ENCODE results near the gene MYO3B.

MYO3B gene

DNA sequence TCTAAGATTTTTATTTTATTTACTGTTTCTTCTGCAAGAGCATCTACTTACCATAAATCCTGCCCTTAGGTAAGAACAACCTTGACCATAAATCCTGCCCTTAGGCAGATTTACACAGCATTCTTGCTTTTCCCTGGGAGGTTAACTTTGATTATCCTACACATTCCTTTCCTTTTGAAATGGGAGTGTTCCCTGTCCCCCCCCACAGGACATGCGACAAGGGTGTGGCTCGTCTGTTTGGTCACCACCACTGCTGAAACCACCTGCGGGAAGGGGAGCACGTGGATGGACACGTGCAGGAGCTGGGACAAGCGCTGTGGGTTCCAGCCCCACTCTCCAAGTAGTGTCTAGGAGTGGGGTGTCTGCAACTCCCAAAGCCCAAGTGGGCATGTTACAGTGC, 297.9 kb downstream of the MYO3B start:
- DNase-seq (ENCODE audit: low spot score): no peak

DNA sequence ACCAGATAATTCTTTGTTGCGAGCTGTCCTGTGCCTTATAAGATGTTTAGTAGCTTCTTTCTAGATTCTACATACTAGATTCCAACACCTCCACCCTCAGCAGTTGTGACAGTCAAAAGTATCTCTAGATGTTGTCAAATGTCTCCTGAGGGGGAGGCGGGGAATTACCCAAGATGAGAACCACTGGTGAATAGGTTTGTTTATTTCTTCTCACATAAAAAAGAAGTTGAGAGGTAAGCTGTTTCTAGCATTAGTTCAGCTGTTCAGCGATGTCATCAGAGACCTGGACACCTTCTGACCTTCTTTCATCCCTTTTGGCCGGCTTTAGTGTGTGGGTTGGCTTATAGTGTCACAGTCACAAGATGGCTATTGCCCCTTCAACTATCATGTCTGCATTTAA, 299.7 kb downstream of the MYO3B start:
- no peak for DNase-seq (ENCODE audit: low spot score)

DNA sequence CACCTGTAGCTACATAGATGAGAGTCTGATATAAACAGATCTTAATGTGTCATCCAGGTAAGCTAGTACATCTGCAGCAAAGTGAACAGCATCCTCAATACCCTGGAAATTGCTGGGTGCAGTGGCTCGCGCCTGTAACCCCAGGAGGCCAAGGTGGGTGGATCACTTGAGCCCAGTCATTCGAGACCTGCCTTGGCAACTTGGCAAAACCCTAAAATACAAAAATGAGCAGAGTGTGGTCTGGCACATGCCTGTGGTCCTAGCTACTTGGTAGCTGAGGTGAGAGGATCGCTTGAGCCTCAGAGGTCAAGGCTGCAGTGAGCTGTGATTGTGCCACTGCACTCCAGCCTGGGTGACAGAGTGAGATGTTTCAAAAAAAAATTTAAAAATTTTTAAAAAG, 303.3 kb downstream of the MYO3B start:
- no peak for DNase-seq (ENCODE audit: low spot score)

DNA sequence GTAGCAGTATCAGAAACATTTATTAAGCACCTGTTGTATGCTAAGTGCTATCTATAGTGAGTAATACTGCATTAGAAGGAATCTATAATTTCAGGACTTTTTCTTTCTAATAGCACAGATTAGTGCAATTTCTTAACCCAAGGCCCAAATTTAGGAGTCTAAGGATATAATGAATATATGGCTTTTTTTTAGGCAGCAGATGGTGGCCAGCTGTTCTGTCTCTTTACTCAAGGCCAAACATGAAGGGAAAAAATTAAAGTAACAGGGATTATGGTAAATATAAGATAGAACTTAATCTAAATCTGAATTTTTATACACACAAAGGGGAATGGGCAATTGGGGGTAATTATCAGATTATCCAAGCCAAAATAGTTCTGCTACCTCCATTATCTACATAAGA, 306.6 kb downstream of the MYO3B start:
- no peak for DNase-seq (ENCODE audit: low spot score)

DNA sequence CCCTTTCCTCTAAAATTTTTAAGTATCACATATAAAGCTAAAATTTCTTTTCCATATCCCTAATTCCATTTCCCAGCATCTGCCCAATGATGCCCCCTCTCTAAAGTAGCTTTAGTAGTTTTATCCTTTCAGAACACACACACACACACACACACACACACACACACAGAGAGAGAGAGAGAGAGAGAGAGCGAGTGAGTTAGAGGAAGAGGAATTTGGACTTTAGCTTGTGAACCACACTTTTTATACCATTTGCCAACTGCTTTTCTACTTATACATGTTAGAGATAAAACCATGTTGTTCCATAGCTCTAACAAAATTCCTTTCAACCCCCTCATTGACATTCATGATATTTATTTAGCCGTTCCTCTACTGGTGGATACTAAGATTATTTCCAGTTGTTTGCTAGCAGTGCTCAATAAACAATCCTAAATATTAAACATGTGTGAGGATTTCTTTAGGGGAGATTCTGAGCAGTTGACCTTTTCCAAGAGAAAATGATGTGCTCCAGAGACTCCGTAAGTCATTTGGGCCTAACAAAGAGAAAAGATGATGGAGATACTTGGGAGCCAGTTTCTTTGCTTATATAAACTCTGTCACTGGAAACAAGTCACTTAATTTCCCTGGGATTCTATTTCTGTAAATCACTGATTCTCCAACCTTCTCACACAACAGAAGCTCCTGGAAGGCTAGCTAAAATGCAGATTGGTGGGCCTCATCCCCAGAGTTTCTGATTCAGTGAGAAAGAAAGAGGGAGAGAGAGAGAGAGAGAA, 307.5 kb downstream of the MYO3B start:
- no peak for DNase-seq (ENCODE audit: low spot score)

DNA sequence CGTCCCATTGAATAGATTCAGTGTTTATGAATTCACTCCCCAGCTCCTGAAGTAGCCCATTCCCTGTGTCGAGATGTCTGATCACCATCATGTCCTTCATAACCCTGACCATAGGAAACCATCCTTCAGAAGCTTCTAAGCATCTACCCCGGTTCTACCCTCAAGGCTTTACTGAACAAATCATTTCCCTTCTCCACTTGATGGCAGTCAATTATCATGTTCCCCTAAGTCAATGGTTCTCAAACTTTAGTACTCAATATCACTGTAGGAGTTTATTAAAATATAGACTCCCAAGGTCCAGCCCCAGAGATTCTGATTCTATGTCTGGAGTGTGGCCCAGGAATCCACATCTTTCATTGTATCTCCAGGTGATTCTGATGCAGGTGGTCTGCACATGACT, 308.8 kb downstream of the MYO3B start:
- no peak for DNase-seq (ENCODE audit: low spot score)

DNA sequence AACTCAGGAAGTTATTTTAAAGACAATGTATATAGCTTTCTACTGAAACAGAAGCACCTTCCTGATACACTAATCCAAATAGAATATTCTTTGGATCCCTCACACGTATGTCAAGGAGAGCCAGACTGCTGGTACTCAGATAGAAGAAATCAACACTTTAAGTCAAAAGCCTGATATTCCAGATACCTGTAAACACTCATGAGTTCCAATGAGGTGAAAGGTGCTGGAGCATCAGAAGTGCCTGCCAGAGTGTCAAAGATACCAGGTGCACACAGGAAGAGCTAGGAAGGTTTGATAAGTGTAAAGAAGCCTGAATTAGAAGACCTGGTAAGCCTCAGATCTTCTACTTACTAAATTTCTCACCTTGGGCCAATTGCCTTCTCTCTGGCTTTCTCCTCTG, 310.9 kb downstream of the MYO3B start:
- no peak for DNase-seq (ENCODE audit: low spot score)

DNA sequence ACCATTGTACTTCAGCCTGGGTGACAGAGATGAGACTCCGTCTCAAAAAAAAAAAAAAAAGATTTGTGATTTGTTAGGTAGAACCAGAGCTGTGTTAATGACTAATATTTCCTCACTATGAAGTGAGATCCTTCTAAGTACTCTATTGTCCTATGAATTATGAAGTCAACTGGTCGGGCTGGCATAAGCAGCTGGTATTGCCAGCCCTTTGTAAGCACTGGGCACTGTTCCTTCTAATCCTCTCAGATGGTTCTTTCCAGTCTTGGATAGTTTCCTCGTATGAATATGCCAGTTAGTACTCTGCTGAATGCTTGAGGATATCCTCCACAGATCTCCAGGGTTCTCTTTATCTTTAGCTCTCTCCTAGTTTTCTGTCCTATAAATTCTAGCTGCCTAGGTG, 314.1 kb downstream of the MYO3B start:
- no peak for DNase-seq (ENCODE audit: low spot score)

DNA sequence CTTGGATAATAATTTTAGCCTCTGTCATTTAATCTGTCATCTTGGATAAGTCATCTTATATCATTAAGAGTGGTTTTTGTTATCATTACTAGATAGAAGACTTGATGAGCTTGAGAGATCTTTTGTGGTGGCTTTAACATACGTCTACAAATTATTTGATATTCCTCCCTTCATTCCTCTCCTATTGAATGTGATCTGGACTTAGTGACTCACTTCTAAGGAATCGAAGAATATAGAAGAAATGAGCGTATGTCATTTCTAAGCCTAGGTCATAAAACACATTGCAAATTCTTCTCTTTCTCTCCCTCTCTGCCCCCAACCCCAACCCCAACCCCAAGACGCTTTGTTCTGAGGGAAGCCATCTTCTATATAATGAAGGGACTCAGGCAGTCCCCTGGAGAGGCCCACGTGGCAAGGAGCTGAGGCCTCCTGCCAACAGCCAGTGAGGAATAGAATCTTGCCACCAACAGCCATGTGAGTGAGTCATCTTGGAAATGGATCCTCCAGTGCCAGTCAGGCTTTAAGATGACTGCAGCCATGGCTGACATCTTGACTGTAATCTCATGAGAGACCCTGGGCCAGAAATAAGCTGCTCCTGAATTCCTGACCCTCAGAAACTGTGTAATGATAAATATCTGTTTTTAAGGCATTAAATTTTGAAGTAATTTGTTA, 315.6 kb downstream of the MYO3B start:
- DNase-seq (ENCODE audit: low spot score): no peak

DNA sequence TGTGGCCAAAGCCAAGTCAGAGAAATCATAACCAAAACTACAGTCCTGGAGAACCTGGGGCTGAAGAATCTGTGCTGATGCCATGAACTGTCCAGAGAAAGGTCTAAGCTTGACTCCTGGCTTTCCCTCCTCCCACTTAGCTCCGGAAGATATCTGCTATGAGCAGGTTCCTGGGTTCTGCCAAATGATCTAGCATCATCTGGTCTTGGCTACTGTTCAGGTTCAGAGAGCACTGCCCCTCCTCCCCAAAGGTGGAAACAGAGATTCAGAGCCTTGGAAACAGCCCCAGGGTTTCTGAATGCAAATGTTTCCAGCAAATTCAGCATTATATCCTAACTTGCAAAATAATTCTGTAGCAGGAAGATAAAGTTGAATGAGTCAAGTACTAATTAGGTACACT, 317.9 kb downstream of the MYO3B start:
- no peak for DNase-seq (ENCODE audit: low spot score)

DNA sequence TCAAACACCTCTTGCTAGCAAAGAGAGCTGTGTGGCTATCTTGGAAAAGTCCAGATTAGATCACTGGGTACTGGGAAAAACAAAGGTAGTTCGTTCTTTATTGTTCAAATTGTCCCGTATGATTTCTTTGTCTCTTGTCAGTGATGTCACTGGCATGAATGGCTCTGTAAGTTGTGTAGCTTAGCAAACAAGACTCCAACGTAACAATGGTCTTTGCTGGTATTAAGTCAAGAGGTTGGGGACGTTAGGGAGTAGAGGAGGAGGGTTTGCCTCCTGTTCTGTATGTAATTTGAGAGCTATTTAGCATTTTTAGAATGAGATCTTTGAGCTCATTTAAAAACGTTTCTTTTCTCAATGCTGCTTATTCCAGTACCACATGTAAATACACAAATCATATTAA, 320.7 kb downstream of the MYO3B start:
- DNase-seq (ENCODE audit: low spot score): no peak

DNA sequence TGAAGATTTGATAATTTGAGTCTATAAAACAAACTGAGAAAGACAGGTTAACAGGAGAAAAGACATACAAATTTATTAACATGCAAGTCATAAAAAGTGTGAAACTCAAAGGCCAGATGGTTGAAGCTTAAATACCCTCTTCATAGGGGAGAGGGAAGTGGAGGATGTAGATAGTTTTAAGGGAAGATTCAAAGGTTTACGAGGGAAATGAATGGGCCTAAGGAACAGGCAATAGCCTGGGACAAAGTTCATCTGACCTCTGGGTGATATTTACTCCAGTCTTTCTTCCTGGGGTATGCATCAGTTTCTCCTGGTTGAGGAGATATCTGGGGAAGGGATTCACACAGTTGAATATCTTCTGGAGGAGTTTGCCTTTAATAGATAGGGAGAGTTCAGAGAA, 322.2 kb downstream of the MYO3B start:
- DNase-seq (ENCODE audit: low spot score): no peak

DNA sequence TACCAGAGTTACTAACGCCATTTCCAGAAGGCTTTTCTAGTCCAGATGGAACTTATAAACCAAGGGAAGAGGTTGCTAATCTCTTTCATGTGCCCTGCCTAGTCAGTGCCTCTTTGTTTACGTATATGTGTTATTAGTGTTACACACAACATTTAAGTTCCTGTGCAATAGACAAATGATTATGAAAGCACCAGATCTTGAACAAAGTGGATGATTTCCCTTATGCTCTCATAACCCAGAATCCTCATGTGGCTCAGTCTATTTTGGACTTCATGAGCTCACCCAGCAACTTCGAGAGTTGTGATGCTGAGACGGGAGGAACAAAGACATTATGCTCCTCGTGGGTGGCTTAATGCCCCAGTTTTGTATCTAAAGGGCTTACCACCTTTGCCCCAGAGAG, 322.8 kb downstream of the MYO3B start:
- no peak for DNase-seq (ENCODE audit: low spot score)

DNA sequence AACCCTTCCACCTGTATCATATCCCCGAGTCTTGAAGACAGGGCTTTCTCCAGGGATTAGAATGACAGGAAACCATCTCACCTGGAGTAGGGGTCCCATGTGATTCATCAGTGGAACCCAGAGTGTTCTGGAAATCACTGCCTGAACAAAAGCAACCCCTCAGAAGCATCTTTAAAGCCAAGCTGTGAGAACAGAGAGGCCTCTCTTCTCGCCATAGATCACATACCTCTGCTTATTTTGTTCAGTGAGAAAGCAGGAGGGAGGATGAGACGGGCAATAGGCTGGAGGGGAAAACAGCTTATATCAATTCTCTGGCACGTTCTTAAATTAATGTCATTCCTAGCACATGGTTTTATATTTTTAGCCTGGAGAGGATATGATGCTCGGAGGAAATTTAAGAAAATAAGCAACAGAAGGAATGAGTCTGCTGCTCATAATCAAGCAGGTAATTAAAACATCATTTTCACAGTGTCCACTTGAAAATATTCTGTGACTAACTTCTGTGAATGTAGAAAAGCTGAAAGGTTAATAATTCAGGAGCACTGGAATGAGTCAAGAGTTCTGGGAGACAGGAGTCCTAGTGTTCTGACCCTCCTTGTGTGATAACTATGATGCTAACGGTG, 323.6 kb downstream of the MYO3B start:
- no peak for DNase-seq (ENCODE audit: low spot score)

DNA sequence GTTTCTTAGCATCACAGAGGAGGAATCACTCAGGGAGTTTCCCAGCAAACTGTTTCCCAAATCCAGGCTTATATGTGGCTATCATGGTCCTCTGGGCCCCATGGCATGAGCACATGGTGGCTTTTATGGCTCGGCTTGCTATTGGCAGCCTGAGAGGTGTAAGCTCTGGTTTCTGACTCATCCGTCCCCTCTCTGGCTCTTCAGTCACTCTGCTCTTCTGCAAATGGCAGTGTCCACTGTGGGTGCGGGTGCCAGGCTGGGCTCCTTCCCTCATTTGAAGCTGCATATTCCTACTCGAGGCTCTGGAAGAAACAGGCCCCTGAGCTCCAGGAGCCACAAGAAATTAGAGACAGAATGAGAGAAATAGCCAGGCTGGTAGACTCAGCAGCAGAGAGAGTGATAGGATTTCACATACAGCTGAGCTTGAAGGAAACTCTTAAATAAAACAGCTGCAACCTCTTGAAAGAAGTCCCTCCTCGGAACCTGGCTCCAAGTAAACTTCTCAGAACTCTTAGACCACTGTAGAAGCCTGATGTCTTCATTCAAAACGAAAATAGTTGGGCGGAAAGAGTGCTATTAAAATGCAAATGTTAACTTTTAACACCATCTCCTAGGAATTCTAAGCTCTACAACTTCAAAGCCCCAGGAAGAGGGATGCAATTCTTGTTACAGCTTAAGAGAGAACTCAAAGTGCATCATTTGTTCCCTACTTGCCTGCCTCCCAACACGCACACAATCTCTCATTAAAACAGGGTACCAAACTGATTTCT, 324.6 kb downstream of the MYO3B start:
- no peak for DNase-seq (ENCODE audit: low spot score)

DNA sequence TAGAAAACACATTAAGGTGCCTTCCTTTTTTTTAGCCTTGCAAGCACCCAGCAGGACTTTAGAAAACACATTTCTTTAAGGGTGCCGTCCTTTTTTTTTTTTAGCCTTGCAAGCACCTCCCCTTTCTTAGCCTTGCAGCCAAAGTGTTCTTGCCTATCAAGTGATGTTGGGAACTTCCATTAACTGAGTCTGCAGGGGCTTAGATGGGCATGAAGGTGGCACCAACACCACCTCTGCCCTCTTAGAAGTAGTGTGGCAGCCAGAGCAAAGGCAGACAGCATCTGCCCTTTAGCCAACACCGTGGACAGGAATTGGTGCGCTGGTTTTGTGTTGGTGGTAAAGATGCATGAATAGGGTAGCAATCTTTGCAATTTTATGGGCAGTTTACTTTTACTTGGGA, 325.6 kb downstream of the MYO3B start:
- no peak for DNase-seq (ENCODE audit: low spot score)

DNA sequence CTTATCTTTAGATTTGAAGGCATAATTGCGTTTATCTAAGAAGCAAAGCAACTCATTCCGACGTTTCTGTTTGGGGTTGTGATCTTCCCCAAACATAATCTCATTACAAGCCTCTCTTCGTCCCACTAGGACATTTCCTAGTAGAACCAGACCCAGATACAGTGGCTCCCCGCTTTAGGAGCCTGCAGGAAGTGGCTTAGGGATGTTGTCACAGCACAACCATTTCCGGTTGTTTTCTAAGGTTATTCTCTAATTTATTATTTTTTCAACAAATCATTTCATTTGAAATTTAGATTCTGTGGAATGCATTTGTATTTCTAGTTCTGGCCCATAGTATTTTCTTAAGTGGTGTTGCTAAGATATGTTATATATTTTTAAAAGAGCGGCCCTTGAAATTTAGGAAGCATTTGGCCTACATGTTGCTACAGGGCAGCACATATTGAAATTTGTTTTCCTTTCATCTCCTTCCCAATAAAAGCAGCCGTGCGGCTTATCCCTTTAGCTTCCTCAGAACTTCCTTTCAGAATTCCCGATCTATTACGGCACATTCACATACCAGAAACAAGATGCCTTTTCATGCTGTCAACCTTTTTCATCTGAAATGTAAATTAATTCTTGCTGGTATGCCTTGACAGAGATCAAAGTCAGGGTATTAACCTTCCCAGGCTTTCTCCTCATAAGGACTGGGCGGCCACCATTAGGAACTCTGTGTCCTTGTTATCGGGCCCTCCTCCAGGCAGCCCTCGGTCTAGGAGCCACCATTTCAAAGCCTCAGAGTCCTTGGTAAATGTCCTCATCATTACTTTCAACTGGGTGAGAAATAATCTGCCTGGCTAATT, 326.2 kb downstream of the MYO3B start:
- no peak for DNase-seq (ENCODE audit: low spot score)

DNA sequence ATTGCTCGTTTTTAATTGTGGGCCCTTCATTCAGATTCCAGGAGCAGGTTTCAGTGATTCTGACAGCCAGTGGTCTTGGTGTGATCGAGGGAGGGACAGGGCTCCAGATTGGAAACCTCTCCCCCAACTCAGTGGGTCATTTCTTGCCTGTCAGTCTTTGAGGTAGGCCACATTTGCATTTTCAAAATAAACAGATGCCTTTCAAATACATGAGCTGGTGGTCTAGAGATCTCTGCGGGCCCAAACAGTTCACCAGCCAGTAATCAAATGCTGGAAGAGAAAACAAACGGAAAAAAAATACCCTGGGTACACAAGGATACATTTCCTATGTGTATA, 326.8 kb downstream of the MYO3B start:
- DNase-seq (ENCODE audit: low spot score): no peak

DNA sequence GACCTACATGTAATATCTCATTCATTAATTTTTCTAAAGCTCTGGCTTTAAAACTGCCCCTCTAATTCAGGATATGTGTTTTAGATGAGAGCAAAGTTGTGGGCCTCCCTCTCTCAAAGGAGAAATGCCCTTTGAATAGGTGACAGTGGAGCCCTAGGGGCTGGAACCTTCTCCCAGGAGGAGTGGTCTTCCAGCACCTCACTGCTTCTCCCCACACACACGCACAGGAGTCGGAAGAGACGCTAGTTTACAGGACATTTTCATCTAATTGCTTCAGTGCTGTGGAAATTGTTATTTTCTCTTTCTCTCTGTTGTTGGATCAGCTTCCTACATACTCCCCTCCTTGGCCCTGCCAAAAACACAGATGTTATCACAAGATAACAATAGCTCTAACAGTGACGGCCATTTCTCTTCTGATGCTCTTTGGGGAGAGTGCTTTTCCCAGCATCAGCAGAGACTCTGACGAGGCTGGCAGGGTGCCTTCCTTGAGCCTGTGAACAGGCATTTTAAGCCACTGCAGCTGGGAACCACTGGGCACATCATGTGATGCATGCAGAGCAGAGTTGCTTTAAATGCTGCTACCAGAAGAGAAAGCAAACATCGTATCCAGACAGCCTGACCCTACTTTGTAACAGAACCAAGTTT, 327.8 kb downstream of the MYO3B start:
- DNase-seq (ENCODE audit: low spot score): no peak

DNA sequence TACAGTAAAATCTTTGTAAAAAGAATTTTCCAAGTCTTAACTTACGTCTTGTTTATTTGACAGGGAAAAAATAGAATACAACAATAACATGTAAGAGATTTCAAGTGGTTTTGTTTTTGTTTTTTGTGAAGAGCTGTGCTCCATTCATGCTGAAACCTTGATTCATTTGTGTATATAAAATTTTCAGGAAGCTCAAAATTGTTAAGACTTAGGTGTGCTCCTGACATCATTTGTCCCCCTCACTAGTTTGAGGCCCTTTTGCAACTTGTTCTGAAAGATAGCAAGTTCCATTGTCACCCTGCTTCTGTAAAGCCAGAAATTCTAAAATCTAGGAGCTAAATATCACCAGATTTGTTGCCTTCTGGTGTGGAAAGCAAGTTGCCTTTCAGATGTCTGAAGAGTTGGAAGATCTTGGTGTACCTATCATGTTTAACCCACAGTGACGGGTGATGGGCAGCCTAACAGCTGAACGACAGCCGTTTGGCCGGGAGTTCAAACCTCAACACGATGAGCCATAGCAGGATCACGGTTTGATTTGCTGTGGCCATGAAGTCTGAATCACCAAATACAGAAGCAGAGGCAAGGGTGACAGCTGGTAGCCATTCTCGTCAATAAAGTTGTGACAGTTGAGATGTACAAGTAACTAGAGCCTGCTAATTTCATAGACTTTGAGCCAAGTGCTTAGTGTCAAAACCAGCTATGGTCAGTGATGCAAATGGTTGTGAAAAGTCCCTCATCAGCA, 331.7 kb downstream of the MYO3B start:
- DNase-seq (ENCODE audit: low spot score): no peak

DNA sequence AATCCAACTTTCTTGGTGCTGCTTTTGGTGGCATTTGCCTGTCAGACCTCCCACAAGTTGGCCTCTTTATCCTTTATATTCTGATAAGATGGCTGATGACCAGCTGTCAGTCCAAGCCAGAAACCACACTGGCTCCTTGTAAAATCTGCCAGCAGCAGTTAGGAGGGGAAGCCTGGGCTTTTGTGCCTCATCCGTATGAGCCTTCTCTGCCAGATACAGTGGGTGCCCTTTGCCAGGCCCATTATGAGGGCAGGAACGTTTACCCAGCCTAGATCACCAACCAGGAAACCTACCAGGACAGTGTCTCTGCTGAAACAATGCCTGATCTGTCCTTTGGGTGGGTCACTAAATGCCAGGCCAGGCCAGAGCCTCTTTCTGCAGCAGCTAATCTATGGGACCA, 334.3 kb downstream of the MYO3B start:
- no peak for DNase-seq (ENCODE audit: low spot score)

Data from iPS-NIHi11 (cell line).